Measurements from ENCODE around the gene ANKRD33. TPM values are rescaled to one million over a fixed set of nuclear protein-coding genes. Genes with fewer than 3 reads are reported as not detected.

ANKRD33 gene
- total RNA-seq, 1 donor from 2014 or later: not detected

GRCh38 chr12:51920046-51920445 is 32.1 kb downstream of the ANKRD33 start:
- H3K4me3 Mint-ChIP-seq: no peak overlapping the region
- no peak for DNase-seq
- H3K27me3 Mint-ChIP-seq: no peaks in the 10 kb centered on the region
- H3K36me3 Mint-ChIP-seq (ENCODE audit: low read depth): no peaks in the 10 kb centered on the region
- peaks cover 7% of the 10 kb centered on the region for H3K4me1 Mint-ChIP-seq
- no peak overlapping the region for H3K27ac Mint-ChIP-seq
- intact Hi-C loops (cut with micrococcal nuclease): no loop called here
- H3K9me3 Mint-ChIP-seq: no peaks in the 10 kb centered on the region

DNA sequence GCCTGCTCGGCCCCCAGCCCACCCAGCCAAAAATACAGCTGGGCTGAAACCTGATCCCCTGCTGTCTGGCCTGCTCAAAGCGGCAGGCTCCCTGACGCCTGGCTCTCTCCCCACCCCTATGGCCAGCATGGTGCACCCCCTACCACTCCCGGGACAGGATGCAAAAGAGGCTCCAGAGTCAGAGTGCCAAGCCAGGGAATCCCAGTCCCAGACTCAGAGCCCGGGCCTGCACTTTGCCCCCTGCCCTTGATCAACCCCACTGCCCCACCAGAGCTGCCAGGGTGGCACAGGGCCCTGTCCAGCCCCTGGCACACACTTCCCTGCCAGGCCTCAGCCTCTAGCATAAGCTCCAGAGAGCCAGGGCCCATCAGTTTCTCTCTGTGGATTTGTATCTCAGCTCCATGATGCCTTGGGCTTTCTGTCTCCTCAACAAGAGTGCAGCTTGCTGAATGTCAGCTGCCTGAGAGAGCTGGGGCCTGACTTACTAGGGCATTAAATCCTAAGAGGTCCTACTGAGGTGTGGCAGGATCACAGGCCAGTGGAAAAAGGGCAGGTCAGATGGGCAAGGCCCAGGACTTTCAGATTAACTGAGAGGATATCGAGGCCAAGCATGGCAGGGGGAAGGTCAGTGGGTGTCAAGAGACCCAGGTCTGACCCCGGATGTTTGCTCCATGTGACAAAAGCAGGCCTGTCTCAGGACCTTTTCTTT is 33.3 kb downstream of the ANKRD33 start:
- H3K4me3 Mint-ChIP-seq: no peak overlapping the region
- no peaks in the 10 kb centered on the region for H3K27me3 Mint-ChIP-seq
- no peaks in the 10 kb centered on the region for H3K9me3 Mint-ChIP-seq
- no peaks in the 10 kb centered on the region for H3K36me3 Mint-ChIP-seq (ENCODE audit: low read depth)
- no peak overlapping the region for H3K27ac Mint-ChIP-seq
- intact Hi-C loops (cut with micrococcal nuclease): no loop called here
- no peak for DNase-seq
- H3K4me1 Mint-ChIP-seq: peaks cover 8% of the 10 kb centered on the region

DNA sequence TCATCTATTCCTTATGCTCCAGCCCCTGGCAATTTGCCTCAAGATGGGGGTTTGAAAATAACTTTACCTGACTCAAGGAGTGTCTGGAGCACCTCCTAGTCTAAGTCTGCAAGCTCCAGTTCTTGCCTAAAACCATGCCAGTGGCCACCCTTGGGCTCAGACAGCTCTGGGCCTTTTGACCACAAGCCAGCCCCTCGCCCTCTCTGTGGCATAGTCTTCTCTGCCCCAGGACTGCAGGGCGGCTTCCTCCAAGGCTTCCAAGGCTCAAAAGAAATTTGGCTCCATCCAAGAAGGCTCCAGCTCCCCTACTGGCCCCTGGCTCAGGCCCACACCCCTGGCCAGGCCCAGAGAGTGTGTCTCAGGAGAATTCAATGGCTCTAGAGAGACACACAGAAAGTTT is 34.2 kb downstream of the ANKRD33 start:
- intact Hi-C loops (cut with micrococcal nuclease): no loop called here
- H3K27me3 Mint-ChIP-seq: no peaks in the 10 kb centered on the region

GRCh38 chr12:51922762-51923505 is 35.0 kb downstream of the ANKRD33 start:
- H3K36me3 Mint-ChIP-seq (ENCODE audit: low read depth): no peaks in the 10 kb centered on the region
- H3K9me3 Mint-ChIP-seq: no peaks in the 10 kb centered on the region
- intact Hi-C loops (cut with micrococcal nuclease): no loop called here
- H3K27ac Mint-ChIP-seq: no peak overlapping the region
- DNase-seq: no peak
- no peaks in the 10 kb centered on the region for H3K27me3 Mint-ChIP-seq
- no peak overlapping the region for H3K4me3 Mint-ChIP-seq
- H3K4me1 Mint-ChIP-seq: peaks cover 8% of the 10 kb centered on the region

More for the DNA sequence above, 34.2 kb downstream of the ANKRD33 start:
- Mint-ChIP-seq H3K4me3 (no peak overlapping the region), H3K4me1 (peaks cover 8% of the 10 kb centered on the region), H3K9me3 (no peaks in the 10 kb centered on the region), H3K27ac (no peak overlapping the region), H3K36me3 (ENCODE audit: low read depth) (no peaks in the 10 kb centered on the region)
- no peak for DNase-seq

- Mint-ChIP-seq H3K36me3 (ENCODE audit: low read depth) (no peaks in the 10 kb centered on the region), H3K4me3 (peak overlapping the region; percentile 52), H3K27me3 (no peaks in the 10 kb centered on the region), H3K27ac (no peak overlapping the region), H3K4me1 (peaks cover 8% of the 10 kb centered on the region), H3K9me3 (no peaks in the 10 kb centered on the region)
- intact Hi-C loops (cut with micrococcal nuclease): no loop called here
- DNase-seq: peak; percentile 87
Observed at GRCh38 chr12:51923506-51924365, 35.8 kb downstream of the ANKRD33 start.

DNA sequence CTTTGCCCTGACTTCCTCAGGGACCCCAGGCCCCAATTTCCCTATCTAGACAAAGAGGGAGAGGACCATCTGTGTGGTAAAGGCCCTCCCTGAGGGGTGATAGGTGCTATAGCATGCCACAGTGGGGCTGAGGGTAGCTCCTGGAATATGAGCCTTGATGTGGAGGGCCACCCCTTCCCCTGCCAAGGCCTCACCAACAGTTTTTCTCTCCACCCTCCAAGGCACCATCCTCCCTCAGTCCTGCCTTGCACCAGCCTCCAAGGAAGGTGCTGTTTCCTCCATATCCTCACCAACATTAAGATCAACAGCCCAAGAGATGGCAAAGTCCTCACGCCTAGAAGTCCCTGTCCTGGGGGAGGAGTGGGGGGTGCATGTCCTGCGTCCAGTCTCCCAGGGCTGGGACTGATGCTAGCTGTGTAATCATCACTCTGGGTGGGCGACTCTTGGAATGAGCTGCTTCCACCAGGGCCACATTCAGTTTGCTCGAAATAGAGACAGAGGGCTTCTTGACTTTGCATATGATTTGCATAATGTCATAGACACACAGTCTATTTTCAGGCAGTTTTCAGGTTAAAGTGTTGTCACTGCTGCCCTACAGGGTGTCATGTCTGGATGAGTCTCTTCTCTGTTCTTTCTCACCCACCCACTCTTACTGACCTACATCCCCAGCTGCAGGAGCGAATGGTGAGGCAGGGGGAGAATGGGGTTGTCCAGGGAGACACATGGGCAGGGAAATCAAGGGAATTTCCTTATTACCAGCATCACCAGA is 36.8 kb downstream of the ANKRD33 start:
- DNase-seq: no peak

GRCh38 chr12:51925346-51926063 is 37.6 kb downstream of the ANKRD33 start:
- intact Hi-C loops (cut with micrococcal nuclease): loop anchor here (1.0 kb wide), 1 partner anchor 55 kb away; no protein-coding TSS in a partner anchor
- no peak for DNase-seq
- Mint-ChIP-seq H3K9me3 (no peaks in the 10 kb centered on the region), H3K4me3 (no peak overlapping the region), H3K27me3 (peaks cover 2% of the 10 kb centered on the region), H3K27ac (no peak overlapping the region), H3K36me3 (ENCODE audit: low read depth) (no peaks in the 10 kb centered on the region), H3K4me1 (peaks cover 8% of the 10 kb centered on the region)

More for the DNA sequence above, 36.8 kb downstream of the ANKRD33 start:
- H3K9me3 Mint-ChIP-seq: no peaks in the 10 kb centered on the region
- intact Hi-C loops (cut with micrococcal nuclease): no loop called here
- no peaks in the 10 kb centered on the region for H3K36me3 Mint-ChIP-seq (ENCODE audit: low read depth)
- H3K27me3 Mint-ChIP-seq: no peaks in the 10 kb centered on the region
- H3K4me3 Mint-ChIP-seq: no peak overlapping the region
- H3K4me1 Mint-ChIP-seq: peaks cover 8% of the 10 kb centered on the region
- no peak overlapping the region for H3K27ac Mint-ChIP-seq

DNA sequence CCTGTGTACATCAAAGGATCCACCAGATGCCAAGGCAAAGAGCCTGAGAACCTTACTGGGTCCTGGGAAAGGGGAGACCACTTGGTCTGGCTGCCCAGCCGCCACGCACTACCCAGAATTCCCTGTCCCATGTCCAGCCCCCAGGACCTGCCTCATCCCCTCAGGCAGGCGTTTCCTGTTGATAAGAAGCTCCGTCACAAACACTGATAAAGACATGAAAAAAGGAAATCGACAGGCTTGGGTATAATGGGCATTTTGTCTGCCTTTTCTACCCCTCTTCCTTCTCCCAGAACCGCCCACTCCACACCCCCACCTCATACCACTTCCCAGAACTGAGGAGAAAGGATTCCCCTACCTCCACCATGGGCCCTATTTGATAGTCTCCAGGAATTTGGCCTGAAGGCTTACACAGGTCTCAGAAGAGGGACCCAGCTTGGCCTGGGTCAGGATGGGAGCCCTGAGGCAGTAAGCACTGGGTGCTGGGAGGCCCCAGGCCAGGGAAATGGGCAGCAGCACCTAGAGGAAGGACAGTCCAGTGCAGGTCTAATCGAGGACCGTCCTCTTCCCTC is 38.2 kb downstream of the ANKRD33 start:
- Mint-ChIP-seq H3K9me3 (no peaks in the 10 kb centered on the region), H3K27ac (no peak overlapping the region), H3K4me3 (no peak overlapping the region), H3K27me3 (peaks cover 4% of the 10 kb centered on the region), H3K36me3 (ENCODE audit: low read depth) (no peaks in the 10 kb centered on the region), H3K4me1 (peaks cover 8% of the 10 kb centered on the region)
- intact Hi-C loops (cut with micrococcal nuclease): loop anchor here (1.0 kb wide), 1 partner anchor 54 kb away; no protein-coding TSS in a partner anchor
- no peak for DNase-seq

DNA sequence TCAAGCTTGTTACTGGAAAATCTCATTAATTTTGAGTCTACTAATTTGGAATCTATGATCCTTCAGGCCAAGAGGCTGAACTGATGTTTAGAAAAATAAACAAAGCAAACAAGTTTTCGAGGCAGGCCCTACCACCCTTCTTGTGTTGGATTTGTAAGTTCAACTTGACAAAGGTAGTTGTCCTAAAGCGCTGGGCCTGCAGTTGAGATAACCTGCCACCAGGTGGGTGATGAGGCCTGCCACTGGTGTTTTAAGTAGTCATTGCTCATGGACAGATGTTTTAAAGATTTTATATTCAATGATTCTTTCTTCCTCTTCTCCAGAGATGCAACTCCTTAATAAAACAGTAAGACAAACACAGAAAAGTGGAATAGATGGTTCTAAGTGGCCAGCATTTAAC is 38.8 kb downstream of the ANKRD33 start:
- Mint-ChIP-seq H3K27ac (no peak overlapping the region), H3K4me3 (no peak overlapping the region), H3K27me3 (peaks cover 4% of the 10 kb centered on the region), H3K4me1 (peaks cover 8% of the 10 kb centered on the region), H3K36me3 (ENCODE audit: low read depth) (no peaks in the 10 kb centered on the region), H3K9me3 (no peaks in the 10 kb centered on the region)
- intact Hi-C loops (cut with micrococcal nuclease): loop anchor here (1.0 kb wide), 1 partner anchor 54 kb away; no protein-coding TSS in a partner anchor
- peak; percentile 83 for DNase-seq

DNA sequence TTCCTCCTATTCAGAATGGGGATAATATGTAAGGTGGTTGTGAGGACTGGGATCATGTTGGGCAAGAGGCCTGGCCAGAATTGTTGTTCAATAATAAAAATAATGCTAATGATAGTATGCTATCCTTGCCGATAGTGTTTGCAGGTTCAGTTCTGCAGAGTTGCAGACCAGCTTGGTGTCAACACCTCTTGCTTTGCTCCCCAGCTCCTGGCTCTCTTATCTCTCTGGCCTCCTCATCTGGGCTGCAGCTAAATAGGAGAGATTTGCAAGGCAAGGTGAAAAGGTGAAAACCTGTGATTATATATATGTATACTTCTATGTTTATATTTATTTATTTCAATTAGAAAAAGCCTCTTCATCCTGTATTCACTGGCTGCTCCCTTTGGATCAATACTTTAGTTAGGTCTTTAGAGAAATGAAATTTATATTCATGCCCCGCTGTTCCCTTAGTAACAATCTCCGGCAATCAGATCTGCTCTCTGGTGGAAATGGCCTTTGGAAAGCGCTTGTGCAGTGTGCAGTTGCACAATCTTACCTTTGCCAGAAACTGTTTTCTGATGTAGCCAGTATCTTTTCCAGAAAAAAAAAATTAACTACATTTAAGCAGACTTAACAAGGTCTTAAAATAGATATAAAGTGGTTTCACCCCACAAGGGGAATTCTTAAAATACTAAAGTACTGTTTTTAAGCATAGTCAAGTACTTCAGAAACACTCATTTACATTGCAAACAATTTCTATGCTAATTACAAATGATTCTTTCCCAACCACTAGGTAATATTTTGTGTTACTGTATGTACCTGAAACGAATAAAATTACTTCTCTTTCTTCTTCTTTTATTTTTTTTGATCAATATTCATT is 44.5 kb downstream of the ANKRD33 start:
- intact Hi-C loops (cut with micrococcal nuclease): no loop called here
- Mint-ChIP-seq H3K36me3 (ENCODE audit: low read depth) (no peaks in the 10 kb centered on the region), H3K27me3 (peaks cover 20% of the 10 kb centered on the region), H3K4me3 (no peak overlapping the region), H3K9me3 (no peaks in the 10 kb centered on the region), H3K27ac (no peak overlapping the region), H3K4me1 (no peaks in the 10 kb centered on the region)
- DNase-seq: no peak

GRCh38 chr12:51934080-51934479 is 46.2 kb downstream of the ANKRD33 start:
- no peaks in the 10 kb centered on the region for H3K9me3 Mint-ChIP-seq
- H3K4me1 Mint-ChIP-seq: no peaks in the 10 kb centered on the region
- H3K36me3 Mint-ChIP-seq (ENCODE audit: low read depth): no peaks in the 10 kb centered on the region
- intact Hi-C loops (cut with micrococcal nuclease): no loop called here
- DNase-seq: no peak
- H3K27me3 Mint-ChIP-seq: peaks cover 22% of the 10 kb centered on the region
- no peak overlapping the region for H3K4me3 Mint-ChIP-seq
- no peak overlapping the region for H3K27ac Mint-ChIP-seq

DNA sequence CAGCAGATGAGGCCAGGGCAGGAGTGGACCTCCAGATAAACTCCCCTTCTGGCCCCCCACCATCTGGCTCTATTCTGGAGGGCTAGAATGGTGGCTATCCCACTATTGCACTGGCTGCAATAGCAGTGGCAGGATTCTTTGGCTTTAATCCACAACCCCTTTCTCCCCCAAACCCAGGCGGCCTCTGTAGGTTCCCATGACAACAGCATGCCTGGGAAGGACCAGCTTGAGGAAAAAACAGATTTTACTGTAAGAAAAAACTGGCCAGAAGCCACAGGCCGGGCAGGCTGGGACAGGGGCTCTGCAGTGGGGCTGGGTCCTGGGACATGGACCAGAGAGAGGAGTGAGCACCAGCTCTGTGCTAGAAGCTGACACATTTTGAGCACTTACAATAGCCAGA is 50.0 kb downstream of the ANKRD33 start:
- Mint-ChIP-seq H3K9me3 (no peaks in the 10 kb centered on the region), H3K27me3 (peaks cover 23% of the 10 kb centered on the region), H3K4me1 (no peaks in the 10 kb centered on the region), H3K36me3 (ENCODE audit: low read depth) (no peaks in the 10 kb centered on the region), H3K27ac (no peak overlapping the region), H3K4me3 (no peak overlapping the region)
- DNase-seq: no peak
- intact Hi-C loops (cut with micrococcal nuclease): no loop called here
